BLaER1 (cell line): ENCODE results near the gene ANKRD28.

Experiments used
- H3K27ac ChIP-seq: shearing (Covaris generic); formaldehyde crosslinking; 2 replicates; pipeline ENCODE4 v1.8.1; 2022
- H3K27me3 ChIP-seq: shearing (Covaris generic); formaldehyde crosslinking; 2 replicates; pipeline ENCODE4 v1.8.1; 2022
- H3K36me3 ChIP-seq: shearing (Covaris generic); formaldehyde crosslinking; 2 replicates; pipeline ENCODE4 v1.8.1; 2022
- H3K4me1 ChIP-seq: shearing (Covaris generic); formaldehyde crosslinking; 2 replicates; pipeline ENCODE4 v1.8.1; 2022
- H3K4me2 ChIP-seq: shearing (Covaris generic); formaldehyde crosslinking; 2 replicates; pipeline ENCODE4 v1.8.1; 2022
- H3K4me3 ChIP-seq: shearing (Covaris generic); formaldehyde crosslinking; 2 replicates; pipeline ENCODE4 v1.8.1; 2022
- H3K9ac ChIP-seq: shearing (Covaris generic); formaldehyde crosslinking; 2 replicates; pipeline ENCODE4 v1.8.1; 2022
- H3K9me3 ChIP-seq: shearing (Covaris generic); formaldehyde crosslinking; 2 replicates; pipeline ENCODE4 v1.8.1; 2022
- H4K20me1 ChIP-seq: shearing (Covaris generic); formaldehyde crosslinking; 2 replicates; pipeline ENCODE4 v1.8.1; 2022
- Cebpa-rat ChIP-seq: shearing (Covaris generic); IDR thresholded peaks from 2 replicates; pipeline ENCODE4 v1.8.1; 2022

The ANKRD28 gene

DNA sequence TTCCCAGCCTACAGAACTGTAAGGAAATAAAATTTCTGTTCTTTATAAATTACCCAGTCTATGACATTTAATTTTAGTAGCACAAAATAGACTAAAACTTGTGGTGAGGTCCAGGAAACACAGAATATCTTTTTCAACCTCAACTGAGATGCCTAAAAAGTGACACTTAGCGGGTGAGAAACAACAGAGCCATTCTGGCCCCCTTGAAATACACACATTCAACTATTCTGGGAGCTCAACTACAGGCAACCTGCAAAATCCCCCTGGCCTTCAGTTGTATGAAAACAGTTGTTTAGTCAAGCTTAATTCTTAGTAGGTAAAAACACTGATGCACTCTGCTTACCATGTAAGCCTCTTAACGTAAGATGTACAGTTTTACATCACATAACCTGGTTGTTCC, 66.8 kb downstream of the ANKRD28 start:
- no peak for TF ChIP-seq Cebpa-rat
- Histone ChIP-seq H3K4me1 (no peaks in the 10 kb centered on the region), H3K27ac (no peak overlapping the region), H3K9ac (no peak overlapping the region), H3K36me3 (peaks cover 93% of the 10 kb centered on the region), H3K27me3 (no peaks in the 10 kb centered on the region), H4K20me1 (no peaks in the 10 kb centered on the region), H3K9me3 (no peaks in the 10 kb centered on the region), H3K4me3 (no peak overlapping the region), H3K4me2 (no peak overlapping the region)

DNA sequence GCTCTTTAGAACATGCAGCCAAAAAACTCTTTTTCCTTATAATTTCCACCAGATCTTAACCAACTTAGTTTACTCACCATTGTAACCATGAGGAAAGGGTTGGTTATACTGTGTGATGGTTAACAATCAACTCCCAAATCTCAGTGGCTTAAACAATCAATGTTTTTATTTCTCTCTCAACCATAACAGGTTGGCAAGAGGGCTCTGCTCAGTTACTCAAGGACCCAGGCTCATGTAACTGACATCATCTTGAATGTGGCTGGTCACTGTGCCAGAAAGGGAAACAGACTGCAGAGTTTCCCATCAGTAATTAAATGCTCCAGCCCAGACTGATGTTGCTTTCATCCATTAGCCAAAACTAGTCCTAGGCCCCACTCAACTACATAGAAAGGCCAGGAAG, 69.0 kb downstream of the ANKRD28 start:
- Histone ChIP-seq H4K20me1 (no peaks in the 10 kb centered on the region), H3K9ac (no peak overlapping the region), H3K27ac (no peak overlapping the region), H3K4me2 (no peak overlapping the region), H3K4me3 (no peak overlapping the region), H3K27me3 (no peaks in the 10 kb centered on the region), H3K36me3 (peaks cover 89% of the 10 kb centered on the region), H3K9me3 (no peaks in the 10 kb centered on the region), H3K4me1 (no peaks in the 10 kb centered on the region)
- no peak for TF ChIP-seq Cebpa-rat

GRCh38 chr3:15726881-15727280, 70.9 kb downstream of the ANKRD28 start:
- Histone ChIP-seq H3K36me3 (peaks cover 91% of the 10 kb centered on the region), H3K4me1 (no peaks in the 10 kb centered on the region), H3K27ac (no peak overlapping the region), H3K9ac (no peak overlapping the region), H3K9me3 (no peaks in the 10 kb centered on the region), H3K4me2 (no peak overlapping the region), H3K27me3 (no peaks in the 10 kb centered on the region), H3K4me3 (no peak overlapping the region), H4K20me1 (no peaks in the 10 kb centered on the region)
- TF ChIP-seq Cebpa-rat = no peak

DNA sequence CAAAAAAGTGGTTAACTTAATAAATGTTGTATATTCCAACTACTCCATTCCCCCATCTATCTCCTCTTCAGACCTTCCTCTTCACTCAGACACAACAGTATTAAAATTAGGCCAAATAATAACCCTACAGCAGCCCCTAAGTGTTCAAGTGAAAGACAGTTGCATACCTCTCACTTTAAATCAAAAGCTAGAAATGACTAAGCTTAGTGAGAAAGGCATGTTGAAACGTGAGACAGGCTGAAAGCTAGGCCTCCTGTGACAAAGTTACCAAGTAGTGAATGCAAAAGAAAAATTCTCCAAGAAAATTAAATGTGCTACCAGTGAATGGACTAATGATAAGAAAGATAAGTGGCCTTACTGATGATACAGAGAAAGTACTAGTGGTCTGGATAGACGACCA, 71.7 kb downstream of the ANKRD28 start:
- Histone ChIP-seq H3K36me3 (peaks cover 89% of the 10 kb centered on the region), H3K27ac (no peak overlapping the region), H3K9me3 (no peaks in the 10 kb centered on the region), H3K9ac (no peak overlapping the region), H3K4me3 (no peak overlapping the region), H3K4me2 (no peak overlapping the region), H4K20me1 (no peaks in the 10 kb centered on the region), H3K27me3 (no peaks in the 10 kb centered on the region), H3K4me1 (no peaks in the 10 kb centered on the region)
- TF ChIP-seq Cebpa-rat = no peak

DNA sequence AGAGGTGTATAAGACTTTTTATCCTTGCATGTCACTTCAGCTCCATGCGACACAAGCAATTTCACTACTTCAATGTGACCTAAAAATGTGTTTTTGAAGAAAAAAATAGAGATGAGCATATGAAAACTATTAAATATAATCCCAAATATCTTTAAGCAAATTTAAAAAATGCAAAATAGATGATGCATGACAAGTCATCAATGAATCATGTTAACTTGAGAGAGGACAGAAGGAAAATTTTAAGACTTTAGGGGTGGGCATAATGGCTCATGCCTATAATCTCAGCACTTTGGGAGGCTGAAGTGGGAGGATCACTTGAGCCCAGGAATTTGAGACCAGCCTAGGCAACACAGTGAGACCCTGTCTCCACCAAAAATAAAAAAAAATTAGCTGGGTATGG, 73.3 kb downstream of the ANKRD28 start:
- no peaks in the 10 kb centered on the region for H3K9me3 ChIP-seq
- peaks cover 90% of the 10 kb centered on the region for H3K36me3 ChIP-seq
- H3K27me3 ChIP-seq = no peaks in the 10 kb centered on the region
- H3K27ac ChIP-seq = no peak overlapping the region
- H3K9ac ChIP-seq = no peak overlapping the region
- no peaks in the 10 kb centered on the region for H4K20me1 ChIP-seq
- no peak for TF ChIP-seq Cebpa-rat
- no peak overlapping the region for H3K4me3 ChIP-seq
- no peak overlapping the region for H3K4me2 ChIP-seq
- no peaks in the 10 kb centered on the region for H3K4me1 ChIP-seq

DNA sequence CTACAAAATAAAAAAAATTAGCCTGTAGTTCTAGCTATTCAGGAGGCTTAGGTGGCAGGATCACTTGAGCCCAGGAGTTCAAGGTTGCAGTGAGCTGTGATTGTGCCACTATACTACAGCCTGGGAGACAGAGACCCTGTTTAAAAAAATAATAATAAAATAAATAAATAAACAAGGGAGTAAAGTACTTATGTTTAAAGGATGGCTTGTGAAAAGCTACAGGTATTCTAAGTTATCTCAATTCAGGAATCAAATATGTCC, 74.2 kb downstream of the ANKRD28 start:
- TF ChIP-seq Cebpa-rat = no peak
- H3K4me2 ChIP-seq = no peak overlapping the region
- H4K20me1 ChIP-seq = no peaks in the 10 kb centered on the region
- no peak overlapping the region for H3K27ac ChIP-seq
- H3K9ac ChIP-seq = no peak overlapping the region
- no peaks in the 10 kb centered on the region for H3K27me3 ChIP-seq
- peaks cover 88% of the 10 kb centered on the region for H3K36me3 ChIP-seq
- H3K9me3 ChIP-seq = no peaks in the 10 kb centered on the region
- H3K4me1 ChIP-seq = no peaks in the 10 kb centered on the region
- H3K4me3 ChIP-seq = no peak overlapping the region

GRCh38 chr3:15722877-15723623, 74.7 kb downstream of the ANKRD28 start:
- no peak for TF ChIP-seq Cebpa-rat
- Histone ChIP-seq H3K27ac (no peak overlapping the region), H4K20me1 (no peaks in the 10 kb centered on the region), H3K4me1 (no peaks in the 10 kb centered on the region), H3K9me3 (no peaks in the 10 kb centered on the region), H3K9ac (no peak overlapping the region), H3K27me3 (no peaks in the 10 kb centered on the region), H3K36me3 (peaks cover 86% of the 10 kb centered on the region), H3K4me3 (no peak overlapping the region), H3K4me2 (no peak overlapping the region)

DNA sequence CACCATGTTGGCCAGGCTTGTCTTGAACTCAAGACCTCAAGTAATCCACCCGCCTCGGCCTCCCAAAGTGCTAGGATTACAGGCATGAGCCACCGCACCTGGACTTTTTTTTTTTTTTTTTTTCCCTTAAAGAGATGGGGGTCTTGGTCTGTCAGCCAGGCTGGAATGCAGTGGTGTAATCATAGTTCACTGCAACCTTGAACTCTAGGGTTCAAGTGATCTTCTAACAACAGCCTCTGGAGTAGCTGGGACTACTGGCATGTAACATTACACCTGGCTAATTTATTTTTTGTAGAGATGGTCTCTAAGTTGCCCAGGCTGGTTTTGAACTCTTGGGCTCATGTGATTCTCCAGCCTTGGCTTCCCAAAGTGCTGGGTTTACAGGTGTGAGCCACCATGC, 81.6 kb downstream of the ANKRD28 start:
- Histone ChIP-seq H3K9ac (no peak overlapping the region), H3K4me1 (no peaks in the 10 kb centered on the region), H3K4me3 (no peak overlapping the region), H3K27me3 (no peaks in the 10 kb centered on the region), H3K9me3 (no peaks in the 10 kb centered on the region), H3K36me3 (peaks cover 53% of the 10 kb centered on the region), H3K27ac (no peak overlapping the region), H3K4me2 (no peak overlapping the region), H4K20me1 (0 out of 2 replicates have a peak, but pooled peaks cover 15% of the 10 kb centered on the region)
- TF ChIP-seq Cebpa-rat = no peak

DNA sequence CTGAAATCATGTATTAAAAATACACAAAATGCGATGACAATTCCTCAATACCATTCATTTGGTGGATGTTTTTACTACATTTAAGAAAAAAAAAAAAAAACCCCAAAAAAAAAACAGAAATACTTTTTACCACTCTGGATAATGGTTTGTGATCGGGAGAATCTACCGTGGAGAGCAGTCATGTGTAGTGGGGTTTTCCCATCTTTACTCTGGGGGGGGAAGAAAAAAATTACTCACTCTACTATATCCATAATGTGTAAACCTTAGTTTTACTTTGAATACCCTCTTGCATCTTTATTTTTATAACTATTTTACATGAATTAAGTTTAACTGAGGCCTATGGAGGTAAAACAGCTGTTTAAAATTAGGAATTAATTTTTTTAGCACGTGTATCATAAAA, 83.3 kb downstream of the ANKRD28 start:
- H3K4me3 ChIP-seq = no peak overlapping the region
- peaks cover 52% of the 10 kb centered on the region for H3K36me3 ChIP-seq
- no peaks in the 10 kb centered on the region for H3K27me3 ChIP-seq
- H3K4me2 ChIP-seq = no peak overlapping the region
- H4K20me1 ChIP-seq = 0 out of 2 replicates have a peak, but pooled peaks cover 15% of the 10 kb centered on the region
- H3K9ac ChIP-seq = no peak overlapping the region
- no peaks in the 10 kb centered on the region for H3K4me1 ChIP-seq
- no peak overlapping the region for H3K27ac ChIP-seq
- TF ChIP-seq Cebpa-rat = no peak
- H3K9me3 ChIP-seq = no peaks in the 10 kb centered on the region

- no peaks in the 10 kb centered on the region for H3K27me3 ChIP-seq
- no peak for TF ChIP-seq Cebpa-rat
These were observed 84.4 kb downstream of the ANKRD28 start for GRCh38 chr3:15713364-15713763.

DNA sequence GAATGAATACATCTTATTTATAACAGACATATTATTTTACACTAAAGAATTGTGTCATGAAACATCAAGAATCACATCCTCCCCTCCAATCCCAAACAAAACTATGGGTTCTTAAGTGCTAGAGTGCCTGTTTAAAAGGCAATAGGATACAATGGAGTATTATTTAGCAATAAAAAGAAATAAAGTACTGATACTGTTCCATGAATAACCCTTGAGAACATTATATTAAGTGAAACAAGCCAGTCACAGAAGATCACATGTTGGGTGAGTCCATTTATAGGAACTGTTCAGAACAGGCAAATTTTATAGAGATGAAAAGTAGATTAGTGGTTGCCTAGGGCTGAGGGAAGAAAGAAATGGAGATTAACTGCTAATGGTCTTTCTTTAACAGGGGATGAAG, 86.5 kb downstream of the ANKRD28 start:
- H3K9ac ChIP-seq = no peak overlapping the region
- peaks cover 61% of the 10 kb centered on the region for H3K36me3 ChIP-seq
- no peak for TF ChIP-seq Cebpa-rat
- no peak overlapping the region for H3K4me3 ChIP-seq
- no peak overlapping the region for H3K4me2 ChIP-seq
- no peak overlapping the region for H3K27ac ChIP-seq
- 0 out of 2 replicates have a peak, but pooled peaks cover 8% of the 10 kb centered on the region for H4K20me1 ChIP-seq
- H3K9me3 ChIP-seq = no peaks in the 10 kb centered on the region
- H3K4me1 ChIP-seq = no peaks in the 10 kb centered on the region
- no peaks in the 10 kb centered on the region for H3K27me3 ChIP-seq

More at GRCh38 chr3:15713364-15713763, 84.4 kb downstream of the ANKRD28 start:
- Histone ChIP-seq H3K4me1 (no peaks in the 10 kb centered on the region), H3K9me3 (no peaks in the 10 kb centered on the region), H3K4me3 (no peak overlapping the region), H3K4me2 (no peak overlapping the region), H3K27ac (no peak overlapping the region), H3K36me3 (peaks cover 54% of the 10 kb centered on the region), H4K20me1 (0 out of 2 replicates have a peak, but pooled peaks cover 15% of the 10 kb centered on the region), H3K9ac (no peak overlapping the region)
